Naive B cell (primary cell): ENCODE data around the gene MGMT. TPM values are rescaled to one million over a fixed set of nuclear protein-coding genes. Genes with fewer than 3 reads are reported as not detected.
A peak's percentile ranks its signal among the peaks of the same experiment; 100 is the strongest.

Experiments used
- ATAC-seq, 2 donors: fragments of 150-1000 bp; cut with Tn5 transposase; 2 replicates each; pipeline ENCODE4 v1.10.0; 2021; ENCODE audit warnings: low read depth in 2 of 2, mild to moderate bottlenecking in 2 of 2, moderate library complexity in 2 of 2
- DNase-seq: peaks from one replicate; pipeline ENCODE4 v3.0.0; 2022
- H3K27ac Mint-ChIP-seq, 6 donors: one replicate each; pipeline ENCODE4 v1.8.0; 2020 to 2022; ENCODE audit warnings: mild to moderate bottlenecking in 6 of 6, mixed read lengths in 6 of 6, moderate library complexity in 5 of 6, inconsistent platforms in 2 of 6
- H3K27me3 Mint-ChIP-seq, 3 donors: one replicate each; pipeline ENCODE4 v1.8.0; 2021 to 2022; ENCODE audit warnings: mixed read lengths in 3 of 3, mild to moderate bottlenecking in 1 of 3
- H3K36me3 Mint-ChIP-seq, 2 donors: one replicate each; pipeline ENCODE4 v1.8.0; 2020 to 2022; ENCODE audit warnings: mixed read lengths in 2 of 2, inconsistent platforms in 1 of 2, mild to moderate bottlenecking in 1 of 2
- H3K4me1 Mint-ChIP-seq, 3 donors: one replicate each; pipeline ENCODE4 v1.8.0; 2020 to 2022; ENCODE audit warnings: mixed read lengths in 3 of 3, inconsistent platforms in 1 of 3, mild to moderate bottlenecking in 1 of 3, moderate library complexity in 1 of 3
- H3K4me3 Mint-ChIP-seq, 8 donors: one replicate each; pipeline ENCODE4 v1.8.0; 2020 to 2022; ENCODE audit warnings: mild to moderate bottlenecking in 8 of 8, mixed read lengths in 8 of 8, moderate library complexity in 8 of 8, inconsistent platforms in 2 of 8
- H3K9me3 Mint-ChIP-seq, 7 donors: one replicate each; pipeline ENCODE4 v1.8.0; 2020 to 2022; ENCODE audit warnings: mixed read lengths in 7 of 7, mild to moderate bottlenecking in 5 of 7, inconsistent platforms in 2 of 7, moderate library complexity in 1 of 7
- polyA plus RNA-seq, 6 donors: library from polyadenylated mRNA; unstranded; fragments of 300-500 nt; fragmentation: Illumina TruSeq; gene quantifications; one replicate each; pipeline ENCODE4 v1.2.3, GENCODE V29; 2021; ENCODE audit warnings: low read depth in 6 of 6

The MGMT gene
- polyA plus RNA-seq, 6 donors from 2014 or later = 29.3 to 46.2 (median 38.2) TPM

GRCh38 chr10:129657297-129658017 lies 190.4 kb downstream of the MGMT start:
- no peak for ATAC-seq
- H3K36me3 Mint-ChIP-seq = peaks cover 9 to 14% of the 10 kb centered on the region in 2 donors
- H3K27ac Mint-ChIP-seq = no peak overlapping the region
- H3K4me3 Mint-ChIP-seq = no peak overlapping the region
- peaks cover 0 to 4% (median 0%) of the 10 kb centered on the region in 7 donors for H3K9me3 Mint-ChIP-seq
- no peak for DNase-seq
- peaks cover 7 to 12% (median 8%) of the 10 kb centered on the region in 3 donors for H3K4me1 Mint-ChIP-seq
- H3K27me3 Mint-ChIP-seq = no peaks in the 10 kb centered on the region

- Mint-ChIP-seq H3K4me3 (no peak overlapping the region), H3K27ac (no peak overlapping the region), H3K4me1 (peaks cover 5 to 11% (median 6%) of the 10 kb centered on the region in 3 donors), H3K36me3 (peaks cover 8 to 19% of the 10 kb centered on the region in 2 donors), H3K27me3 (no peaks in the 10 kb centered on the region), H3K9me3 (peaks cover 0 to 10% (median 2%) of the 10 kb centered on the region in 7 donors)
- DNase-seq (no peak), ATAC-seq (no peak)
Observed at GRCh38 chr10:129658376-129659072, 191.5 kb downstream of the MGMT start.

- no peak overlapping the region for H3K4me3 Mint-ChIP-seq
- H3K27me3 Mint-ChIP-seq = no peaks in the 10 kb centered on the region
- DNase-seq (no peak), ATAC-seq (no peak)
- peaks cover 5 to 20% (median 8%) of the 10 kb centered on the region in 7 donors for H3K9me3 Mint-ChIP-seq
- H3K27ac Mint-ChIP-seq = peak overlapping the region in 1 of 6 donors; percentile 46
- peaks cover 14 to 26% of the 10 kb centered on the region in 2 donors for H3K36me3 Mint-ChIP-seq
- peaks cover 3 to 10% (median 5%) of the 10 kb centered on the region in 3 donors for H3K4me1 Mint-ChIP-seq
Observed at GRCh38 chr10:129659508-129660268, 192.6 kb downstream of the MGMT start.

GRCh38 chr10:129660569-129660968 lies 193.5 kb downstream of the MGMT start:
- Mint-ChIP-seq H3K27ac (no peak overlapping the region), H3K4me1 (peaks cover 3 to 10% (median 5%) of the 10 kb centered on the region in 3 donors), H3K27me3 (no peaks in the 10 kb centered on the region), H3K36me3 (peaks cover 14 to 34% of the 10 kb centered on the region in 2 donors), H3K9me3 (peaks cover 5 to 25% (median 11%) of the 10 kb centered on the region in 7 donors), H3K4me3 (no peak overlapping the region)
- DNase-seq (no peak), ATAC-seq (no peak)

GRCh38 chr10:129662426-129662825 lies 195.4 kb downstream of the MGMT start:
- Mint-ChIP-seq H3K4me1 (peaks cover 3 to 10% (median 6%) of the 10 kb centered on the region in 3 donors), H3K4me3 (no peak overlapping the region), H3K36me3 (peaks cover 14 to 34% of the 10 kb centered on the region in 2 donors), H3K27ac (no peak overlapping the region), H3K9me3 (peaks cover 5 to 29% (median 11%) of the 10 kb centered on the region in 7 donors), H3K27me3 (no peaks in the 10 kb centered on the region)
- DNase-seq = no peak
- ATAC-seq = no peak

GRCh38 chr10:129670124-129670523 lies 203.1 kb downstream of the MGMT start:
- Mint-ChIP-seq H3K9me3 (peaks cover 2 to 18% (median 11%) of the 10 kb centered on the region in 7 donors), H3K36me3 (peaks cover 12 to 30% of the 10 kb centered on the region in 2 donors)

GRCh38 chr10:129673292-129673691 lies 206.3 kb downstream of the MGMT start:
- Mint-ChIP-seq H3K9me3 (peaks cover 1 to 18% (median 9%) of the 10 kb centered on the region in 7 donors), H3K4me3 (no peak overlapping the region), H3K36me3 (peaks cover 13 to 29% of the 10 kb centered on the region in 2 donors), H3K4me1 (peaks cover 0 to 7% (median 4%) of the 10 kb centered on the region in 3 donors), H3K27ac (no peak overlapping the region), H3K27me3 (no peaks in the 10 kb centered on the region)
- DNase-seq = no peak
- no peak for ATAC-seq

More at GRCh38 chr10:129670124-129670523, 203.1 kb downstream of the MGMT start:
- H3K27me3 Mint-ChIP-seq = no peaks in the 10 kb centered on the region
- H3K27ac Mint-ChIP-seq = no peak overlapping the region
- no peak overlapping the region for H3K4me3 Mint-ChIP-seq
- ATAC-seq (no peak), DNase-seq (no peak)
- peaks cover 2 to 6% (median 2%) of the 10 kb centered on the region in 3 donors for H3K4me1 Mint-ChIP-seq

GRCh38 chr10:129675027-129675769 lies 208.2 kb downstream of the MGMT start:
- Mint-ChIP-seq H3K27ac (peak overlapping the region in 1 of 6 donors; percentile 65), H3K36me3 (peaks cover 13 to 27% of the 10 kb centered on the region in 2 donors), H3K4me1 (peaks cover 0 to 7% (median 4%) of the 10 kb centered on the region in 3 donors), H3K27me3 (no peaks in the 10 kb centered on the region), H3K9me3 (peaks cover 0 to 10% (median 3%) of the 10 kb centered on the region in 7 donors), H3K4me3 (no peak overlapping the region)
- ATAC-seq (no peak), DNase-seq (no peak)

GRCh38 chr10:129676014-129676413 lies 209.0 kb downstream of the MGMT start:
- no peaks in the 10 kb centered on the region for H3K27me3 Mint-ChIP-seq
- no peak overlapping the region for H3K4me3 Mint-ChIP-seq
- no peak for DNase-seq
- ATAC-seq = no peak
- no peak overlapping the region for H3K27ac Mint-ChIP-seq
- H3K4me1 Mint-ChIP-seq = peaks cover 4 to 7% (median 5%) of the 10 kb centered on the region in 3 donors
- peaks cover 17 to 28% of the 10 kb centered on the region in 2 donors for H3K36me3 Mint-ChIP-seq
- H3K9me3 Mint-ChIP-seq = peaks cover 0 to 9% (median 1%) of the 10 kb centered on the region in 7 donors

- Mint-ChIP-seq H3K4me3 (no peak overlapping the region), H3K36me3 (peaks cover 19 to 20% of the 10 kb centered on the region in 2 donors), H3K27me3 (no peaks in the 10 kb centered on the region), H3K27ac (peak overlapping the region in 1 of 6 donors; percentile 41), H3K9me3 (peaks cover 0 to 9% (median 0%) of the 10 kb centered on the region in 7 donors), H3K4me1 (peaks cover 4 to 7% (median 6%) of the 10 kb centered on the region in 3 donors)
- ATAC-seq (no peak), DNase-seq (no peak)
Observed at GRCh38 chr10:129677377-129677927, 210.4 kb downstream of the MGMT start.

- Mint-ChIP-seq H3K4me3 (no peak overlapping the region), H3K4me1 (peaks cover 4 to 7% (median 6%) of the 10 kb centered on the region in 3 donors), H3K9me3 (peaks cover 0 to 9% (median 0%) of the 10 kb centered on the region in 7 donors), H3K36me3 (peaks cover 18 to 19% of the 10 kb centered on the region in 2 donors), H3K27me3 (no peaks in the 10 kb centered on the region), H3K27ac (no peak overlapping the region)
- DNase-seq (no peak), ATAC-seq (no peak)
Observed at GRCh38 chr10:129678186-129678585, 211.1 kb downstream of the MGMT start.

- Mint-ChIP-seq H3K4me1 (peaks cover 4 to 7% (median 6%) of the 10 kb centered on the region in 3 donors), H3K27ac (no peak overlapping the region), H3K4me3 (no peak overlapping the region), H3K9me3 (peaks cover 0 to 9% (median 0%) of the 10 kb centered on the region in 7 donors), H3K36me3 (peaks cover 18 to 19% of the 10 kb centered on the region in 2 donors), H3K27me3 (no peaks in the 10 kb centered on the region)
- no peak for ATAC-seq
- no peak for DNase-seq
Observed at GRCh38 chr10:129679207-129679606, 212.2 kb downstream of the MGMT start.
